Neural progenitor cell (in vitro differentiated cells): ENCODE data around the gene IQSEC2. TPM values are rescaled to one million over a fixed set of nuclear protein-coding genes. Genes with fewer than 3 reads are reported as not detected.

Experiments
- DNase-seq: peaks from one replicate; pipeline ENCODE4 v3.0.0-alpha.2; 2016; ENCODE audit warnings: low spot score
- H2AFZ ChIP-seq: fragments of 200-600 bp; sonication (generic); replicated peaks from 2 replicates; pipeline ENCODE4 v1.6.1; 2016; ENCODE audit warnings: antibody characterized with exemption
- H3F3A ChIP-seq: fragments of 200-600 bp; sonication (generic); 2 replicates; pipeline ENCODE4 v1.6.1; 2016; ENCODE audit warnings: antibody characterized with exemption, low read depth
- H3K27ac ChIP-seq: fragments of 200-600 bp; sonication (generic); 2 replicates; pipeline ENCODE4 v1.5.1; 2016; ENCODE audit warnings: mild to moderate bottlenecking
- H3K27me3 ChIP-seq: fragments of 200-600 bp; sonication (generic); 2 replicates; pipeline ENCODE4 v1.6.1; 2016; ENCODE audit warnings: mild to moderate bottlenecking, moderate library complexity
- H3K36me3 ChIP-seq: fragments of 200-600 bp; sonication (generic); 2 replicates; pipeline ENCODE4 v1.5.1; 2016
- H3K4me1 ChIP-seq: fragments of 200-600 bp; sonication (generic); 2 replicates; pipeline ENCODE4 v1.6.1; 2016; ENCODE audit warnings: mixed run types
- H3K4me2 ChIP-seq: fragments of 200-600 bp; sonication (generic); 2 replicates; pipeline ENCODE4 v1.6.1; 2016
- H3K4me3 ChIP-seq: fragments of 200-600 bp; sonication (generic); 2 replicates; pipeline ENCODE4 v1.5.1; 2016
- H3K79me2 ChIP-seq: fragments of 200-600 bp; sonication (generic); 2 replicates; pipeline ENCODE4 v1.6.1; 2016; ENCODE audit warnings: low read depth
- H3K9ac ChIP-seq: fragments of 200-600 bp; sonication (generic); 2 replicates; pipeline ENCODE4 v1.6.1; 2016
- H3K9me3 ChIP-seq: fragments of 200-600 bp; sonication (generic); 2 replicates; pipeline ENCODE4 v1.5.1; 2016; ENCODE audit warnings: low read depth
- H4K20me1 ChIP-seq: fragments of 200-600 bp; sonication (generic); 2 replicates; pipeline ENCODE4 v1.6.1; 2016; ENCODE audit warnings: low read depth
- H3K27ac Mint-ChIP-seq: 3 replicates; pipeline ENCODE4 v1.8.0; 2021; ENCODE audit warnings: mixed read lengths
- H3K27me3 Mint-ChIP-seq: 2 replicates; pipeline ENCODE4 v1.8.0; 2022; ENCODE audit warnings: low read depth, mild to moderate bottlenecking, inconsistent platforms, moderate library complexity, mixed read lengths; ENCODE audit not compliant: insufficient read depth
- H3K36me3 Mint-ChIP-seq: 3 replicates; pipeline ENCODE4 v1.8.0; 2021; ENCODE audit warnings: mixed read lengths
- H3K4me1 Mint-ChIP-seq: 3 replicates; pipeline ENCODE4 v1.8.0; 2021; ENCODE audit warnings: mixed read lengths
- H3K4me3 Mint-ChIP-seq: 3 replicates; pipeline ENCODE4 v1.8.0; 2021; ENCODE audit warnings: mild to moderate bottlenecking, moderate library complexity, mixed read lengths
- H3K9me3 Mint-ChIP-seq: 3 replicates; pipeline ENCODE4 v1.8.0; 2020; ENCODE audit warnings: mixed read lengths
- EZH2 ChIP-seq: fragments of 200-600 bp; sonication (generic); IDR thresholded peaks from 2 replicates; pipeline ENCODE4 v1.6.1; 2017; ENCODE audit warnings: antibody characterized with exemption, mild to moderate bottlenecking, moderate library complexity
- EZH2phosphoT487 ChIP-seq: fragments of 200-600 bp; sonication (generic); IDR thresholded peaks from 2 replicates; pipeline ENCODE4 v1.6.1; 2017; ENCODE audit warnings: antibody characterized with exemption
- total RNA-seq: library from RNA; depleted of rRNA; stranded (reverse); fragments of >200 nt; gene quantifications from 2 replicates; pipeline ENCODE4 v1.2.3, GENCODE V29; 2015; ENCODE audit warnings: low replicate concordance
- TF ChIP-seq, protein P1 (sequence below): fragments of 200-600 bp; sonication (generic); IDR thresholded peaks from 2 replicates; pipeline ENCODE4 v1.5.1; 2017; ENCODE audit warnings: antibody characterized with exemption, mild to moderate bottlenecking

IQSEC2 gene
- total RNA-seq, 1 donor from 2014 or later = 3.5 TPM

DNA sequence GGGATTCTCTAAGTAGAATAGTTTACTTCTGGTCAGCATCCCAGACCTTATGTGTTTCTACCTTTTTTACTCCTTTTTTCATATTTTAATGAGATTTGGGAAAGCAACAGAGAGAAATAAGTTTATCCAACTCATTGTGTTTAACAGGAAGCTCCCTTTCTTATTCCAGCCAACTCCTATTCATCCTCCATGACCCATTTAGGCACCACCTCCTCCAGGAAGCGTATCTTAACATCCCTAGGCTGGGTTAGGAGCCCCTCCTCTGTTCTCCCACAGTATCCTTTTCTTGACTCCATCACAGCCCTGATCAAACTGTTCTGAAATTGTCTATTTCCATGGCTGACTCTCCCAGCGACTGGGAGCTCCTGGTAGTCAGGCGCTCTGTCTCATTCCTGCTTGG, 18.8 kb upstream of the IQSEC2 start:
- no peak for TF ChIP-seq EZH2
- Mint-ChIP-seq H3K27me3 (no peaks in the 10 kb centered on the region), H3K36me3 (no peaks in the 10 kb centered on the region), H3K4me1 (peaks cover 2% of the 10 kb centered on the region), H3K9me3 (peaks cover 10% of the 10 kb centered on the region), H3K4me3 (no peak overlapping the region), H3K27ac (no peak overlapping the region)
- no peak overlapping the region for H3K9ac ChIP-seq
- H3K4me1 ChIP-seq = no peaks in the 10 kb centered on the region
- H3K4me2 ChIP-seq = no peak overlapping the region
- H3K27me3 ChIP-seq = no peaks in the 10 kb centered on the region
- H3K27ac ChIP-seq = no peak overlapping the region
- no peaks in the 10 kb centered on the region for H3K79me2 ChIP-seq
- H3K4me3 ChIP-seq = no peak overlapping the region
- no peak for DNase-seq
- H4K20me1 ChIP-seq = no peaks in the 10 kb centered on the region
- no peaks in the 10 kb centered on the region for H3F3A ChIP-seq
- no peaks in the 10 kb centered on the region for H3K9me3 ChIP-seq
- no peaks in the 10 kb centered on the region for H3K36me3 ChIP-seq
- H2AFZ ChIP-seq = no peak overlapping the region

GRCh38 chrX:53294024-53294648, 12.8 kb upstream of the IQSEC2 start:
- H3K36me3 Mint-ChIP-seq = no peaks in the 10 kb centered on the region
- no peaks in the 10 kb centered on the region for H3K9me3 ChIP-seq
- H3K9me3 Mint-ChIP-seq = peaks cover 10% of the 10 kb centered on the region
- H3K4me1 Mint-ChIP-seq = peaks cover 17% of the 10 kb centered on the region
- H3K79me2 ChIP-seq = no peaks in the 10 kb centered on the region
- H3K36me3 ChIP-seq = no peaks in the 10 kb centered on the region
- no peaks in the 10 kb centered on the region for H3F3A ChIP-seq
- H3K9ac ChIP-seq = no peak overlapping the region
- no peak for TF ChIP-seq EZH2
- TF ChIP-seq, protein P1, sequence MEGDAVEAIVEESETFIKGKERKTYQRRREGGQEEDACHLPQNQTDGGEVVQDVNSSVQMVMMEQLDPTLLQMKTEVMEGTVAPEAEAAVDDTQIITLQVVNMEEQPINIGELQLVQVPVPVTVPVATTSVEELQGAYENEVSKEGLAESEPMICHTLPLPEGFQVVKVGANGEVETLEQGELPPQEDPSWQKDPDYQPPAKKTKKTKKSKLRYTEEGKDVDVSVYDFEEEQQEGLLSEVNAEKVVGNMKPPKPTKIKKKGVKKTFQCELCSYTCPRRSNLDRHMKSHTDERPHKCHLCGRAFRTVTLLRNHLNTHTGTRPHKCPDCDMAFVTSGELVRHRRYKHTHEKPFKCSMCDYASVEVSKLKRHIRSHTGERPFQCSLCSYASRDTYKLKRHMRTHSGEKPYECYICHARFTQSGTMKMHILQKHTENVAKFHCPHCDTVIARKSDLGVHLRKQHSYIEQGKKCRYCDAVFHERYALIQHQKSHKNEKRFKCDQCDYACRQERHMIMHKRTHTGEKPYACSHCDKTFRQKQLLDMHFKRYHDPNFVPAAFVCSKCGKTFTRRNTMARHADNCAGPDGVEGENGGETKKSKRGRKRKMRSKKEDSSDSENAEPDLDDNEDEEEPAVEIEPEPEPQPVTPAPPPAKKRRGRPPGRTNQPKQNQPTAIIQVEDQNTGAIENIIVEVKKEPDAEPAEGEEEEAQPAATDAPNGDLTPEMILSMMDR = peak; percentile 45
- TF ChIP-seq EZH2phosphoT487 = no peak
- no peak overlapping the region for H3K4me3 ChIP-seq
- no peak overlapping the region for H3K4me2 ChIP-seq
- no peak overlapping the region for H3K4me3 Mint-ChIP-seq
- no peaks in the 10 kb centered on the region for H3K27me3 ChIP-seq
- H3K4me1 ChIP-seq = no peaks in the 10 kb centered on the region
- H4K20me1 ChIP-seq = no peaks in the 10 kb centered on the region
- peak overlapping the region; percentile 23 for H3K27ac Mint-ChIP-seq
- H3K27ac ChIP-seq = no peak overlapping the region
- H2AFZ ChIP-seq = no peak overlapping the region
- DNase-seq = no peak
- H3K27me3 Mint-ChIP-seq = peaks cover 7% of the 10 kb centered on the region

DNA sequence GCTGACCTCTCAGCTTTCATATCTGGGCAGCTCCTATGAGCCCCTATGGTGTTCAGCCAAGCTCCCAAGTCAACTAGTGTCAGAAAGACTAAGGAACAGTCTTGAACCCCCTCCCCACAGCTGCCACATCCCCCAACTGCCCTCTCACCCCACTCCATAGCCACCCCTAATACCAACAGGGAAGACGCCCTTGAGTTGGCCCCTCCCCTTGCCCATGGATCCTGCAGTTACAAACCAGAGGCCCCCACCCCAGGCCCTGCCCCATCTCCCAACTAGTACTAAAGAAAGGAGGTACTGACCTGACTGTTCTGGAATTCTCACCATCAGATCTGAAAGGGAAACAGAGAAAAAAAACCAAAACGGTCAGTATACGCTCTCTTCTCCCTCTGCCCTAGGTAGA, 10.2 kb upstream of the IQSEC2 start:
- Histone ChIP-seq H3K27ac (no peak overlapping the region), H3K4me3 (no peak overlapping the region), H3K4me1 (no peaks in the 10 kb centered on the region), H2AFZ (no peak overlapping the region), H3K9ac (no peak overlapping the region), H4K20me1 (no peaks in the 10 kb centered on the region), H3K27me3 (no peaks in the 10 kb centered on the region), H3K4me2 (no peak overlapping the region), H3K36me3 (no peaks in the 10 kb centered on the region), H3K79me2 (no peaks in the 10 kb centered on the region), H3F3A (peaks cover 8% of the 10 kb centered on the region), H3K9me3 (no peaks in the 10 kb centered on the region)
- peaks cover 38% of the 10 kb centered on the region for H3K4me1 Mint-ChIP-seq
- H3K36me3 Mint-ChIP-seq = no peaks in the 10 kb centered on the region
- H3K27ac Mint-ChIP-seq = peak overlapping the region; percentile 34
- peaks cover 6% of the 10 kb centered on the region for H3K9me3 Mint-ChIP-seq
- DNase-seq = no peak
- H3K4me3 Mint-ChIP-seq = no peak overlapping the region
- H3K27me3 Mint-ChIP-seq = peaks cover 7% of the 10 kb centered on the region
- TF ChIP-seq, protein P1 = no peak
- no peak for TF ChIP-seq EZH2phosphoT487

DNA sequence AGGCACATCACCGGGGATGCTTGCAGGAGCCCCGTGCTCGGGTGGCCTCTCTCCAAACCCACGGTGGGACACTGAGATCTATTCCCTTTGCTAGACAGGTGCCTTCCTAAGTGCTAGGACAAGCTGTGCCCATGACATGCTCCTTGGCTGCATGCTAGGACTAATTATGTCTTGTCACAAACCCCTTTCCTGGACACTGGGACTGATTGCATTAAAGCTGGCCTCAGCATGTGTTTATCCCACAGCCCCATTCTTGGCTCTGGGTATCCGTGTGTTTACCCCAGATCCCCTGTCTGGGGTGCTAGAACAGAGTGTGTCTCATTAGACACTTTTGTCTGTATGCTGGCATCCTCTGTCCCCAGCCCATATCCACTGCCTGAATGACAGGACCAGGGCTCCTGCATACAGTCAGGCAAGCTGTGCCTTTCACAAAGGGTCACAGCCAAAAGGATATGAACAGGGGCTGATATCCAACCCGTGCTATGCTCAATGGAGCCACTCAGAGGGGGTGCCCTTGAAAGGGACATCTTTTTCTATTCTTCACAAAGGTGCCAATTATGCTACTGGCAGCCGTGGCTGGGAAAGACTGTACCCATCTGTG, 9.2 kb upstream of the IQSEC2 start:
- Histone ChIP-seq H3K4me3 (no peak overlapping the region), H4K20me1 (no peaks in the 10 kb centered on the region), H3K9ac (no peak overlapping the region), H3K27me3 (no peaks in the 10 kb centered on the region), H3K4me2 (no peak overlapping the region), H2AFZ (no peak overlapping the region), H3K9me3 (no peaks in the 10 kb centered on the region), H3K36me3 (no peaks in the 10 kb centered on the region), H3K27ac (no peak overlapping the region), H3F3A (peaks cover 8% of the 10 kb centered on the region), H3K79me2 (no peaks in the 10 kb centered on the region), H3K4me1 (no peaks in the 10 kb centered on the region)
- Mint-ChIP-seq H3K27ac (no peak overlapping the region), H3K4me1 (peaks cover 45% of the 10 kb centered on the region), H3K9me3 (peaks cover 4% of the 10 kb centered on the region), H3K27me3 (peaks cover 7% of the 10 kb centered on the region), H3K4me3 (no peak overlapping the region), H3K36me3 (no peaks in the 10 kb centered on the region)
- TF ChIP-seq, protein P1 = no peak
- TF ChIP-seq EZH2 = no peak
- TF ChIP-seq EZH2phosphoT487 = no peak
- DNase-seq = no peak
